NK-92 (cell line): ENCODE data around the gene GNS.
"Not testable (repeated sequence)": the region's sequence is repeated elsewhere in the genome, so short reads cannot be mapped to it uniquely, and the experiment has no call there.

Experiments used
- DNase-seq: peaks from one replicate; lab custom pipeline; 2025; ENCODE audit not compliant: unreplicated experiment; lab: John Stamatoyannopoulos, UW

The GNS gene

GRCh38 chr12:64759035-64759894 is at the start of gene GNS:
Gene GNS, minus strand, starts transcription at chr12:64759406. Its CDS starts 130 bp downstream, at chr12:64759276.
- peak; percentile 55 for DNase-seq

GRCh38 chr12:64808110-64808509 is 48.9 kb upstream of the GNS start:
- no peak for DNase-seq

DNA sequence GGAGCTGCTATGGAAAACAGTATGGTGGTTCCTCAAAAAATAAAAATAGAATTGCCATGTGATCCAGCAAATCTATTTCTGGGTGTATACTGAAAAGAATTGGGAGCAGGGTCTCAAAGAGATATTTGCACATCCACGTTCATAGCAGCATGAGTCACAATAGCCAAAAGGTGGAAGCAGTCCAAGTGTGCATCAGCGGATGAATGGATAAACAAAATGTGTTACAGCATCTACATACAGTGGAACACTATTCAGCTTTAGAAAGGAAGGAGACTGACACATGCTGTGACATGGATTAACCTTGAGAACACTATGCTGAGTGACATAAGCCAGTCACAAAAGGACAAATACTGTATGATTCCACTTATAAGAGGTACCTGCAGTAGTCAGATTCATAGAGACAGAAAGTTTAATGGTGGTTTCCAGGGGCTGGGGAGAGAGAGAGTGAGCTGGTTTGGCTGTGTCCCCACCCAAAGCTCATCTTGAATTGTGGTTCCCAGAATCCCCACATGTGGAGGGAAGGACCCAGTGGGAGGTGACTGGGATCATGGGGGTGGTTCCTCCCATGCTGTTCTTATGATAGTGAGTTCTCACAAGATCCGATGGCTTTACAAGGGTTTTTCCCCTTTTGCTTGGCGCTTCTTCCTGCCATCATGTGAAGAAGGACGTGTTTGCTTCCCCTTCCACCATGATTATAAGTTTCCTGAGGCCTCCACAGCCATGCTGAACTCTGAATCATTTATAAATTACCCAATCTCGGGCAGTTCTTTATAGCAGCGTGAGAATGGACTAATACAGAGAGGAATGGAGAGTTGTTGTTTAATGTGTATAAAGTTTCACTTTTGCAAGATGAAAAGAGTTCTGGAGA is 47.6 kb upstream of the GNS start:
- DNase-seq = no peak

DNA sequence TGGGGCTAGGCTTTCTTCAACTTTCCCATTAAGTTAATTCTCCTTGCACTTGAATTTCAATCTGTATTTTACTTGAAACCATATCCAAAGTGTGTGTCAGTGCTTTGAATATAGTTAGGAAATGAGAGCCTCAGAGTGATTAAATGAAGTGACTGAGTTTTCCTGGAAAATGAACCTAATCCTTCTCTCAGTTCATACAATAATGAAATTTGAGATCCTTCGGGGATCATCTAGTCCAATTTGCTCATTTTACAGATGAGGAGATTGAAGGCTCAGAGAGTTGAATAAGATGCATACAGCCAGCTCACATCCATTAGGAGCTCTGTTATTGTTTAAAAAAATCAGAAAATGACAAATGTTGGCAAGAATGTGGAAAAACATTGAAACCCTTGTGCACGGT is 47.0 kb upstream of the GNS start:
- no peak for DNase-seq

DNA sequence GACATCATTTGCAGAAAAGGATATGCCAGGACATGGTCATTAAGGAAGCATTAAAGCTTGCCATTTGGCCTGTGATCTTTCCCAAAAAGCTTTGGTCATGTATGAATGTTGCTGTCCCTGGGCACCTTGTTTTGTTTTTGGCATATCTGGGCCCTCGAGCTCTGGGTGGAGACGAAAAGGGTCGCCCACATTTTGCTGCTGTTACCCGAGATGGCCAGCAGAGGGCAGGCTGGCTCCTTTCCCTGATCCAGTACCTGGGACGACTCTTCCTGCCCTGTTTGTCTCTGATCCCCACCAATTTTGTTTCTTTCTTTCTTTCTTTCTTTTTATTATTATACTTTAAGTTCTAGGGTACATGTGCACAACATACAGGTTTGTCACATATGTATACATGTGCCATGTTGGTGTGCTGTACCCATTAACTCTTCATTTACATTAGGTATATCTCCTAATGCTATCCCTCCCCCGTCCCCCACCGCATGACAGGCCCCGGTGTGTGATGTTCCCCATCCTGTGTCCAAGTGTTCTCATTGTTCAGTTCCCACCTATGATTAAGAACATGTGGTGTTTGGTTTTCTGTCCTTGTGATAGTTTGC is 43.1 kb upstream of the GNS start:
- DNase-seq = not testable (repeated sequence)

- no peak for DNase-seq
These were observed 42.2 kb upstream of the GNS start for GRCh38 chr12:64801381-64801780.

DNA sequence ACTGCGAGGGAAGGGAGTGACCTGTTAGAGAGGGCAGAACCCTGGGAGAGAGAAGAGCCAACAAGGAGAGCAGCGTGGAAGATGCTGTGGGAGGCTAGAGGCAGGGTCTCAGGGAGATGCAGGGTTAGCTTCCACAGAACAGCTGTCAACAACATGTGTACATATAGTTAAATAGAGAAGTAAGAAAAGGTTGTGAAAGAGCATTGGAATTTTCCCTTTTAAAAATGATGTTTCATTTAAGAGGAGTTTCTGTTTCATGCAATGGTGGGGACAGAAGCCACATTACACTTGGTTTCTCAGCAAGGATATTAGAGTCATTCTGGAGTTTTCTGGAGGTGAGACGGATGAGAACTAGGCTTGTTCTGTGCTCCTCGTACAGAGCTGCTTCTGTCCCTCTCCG is 41.4 kb upstream of the GNS start:
- DNase-seq = no peak

DNA sequence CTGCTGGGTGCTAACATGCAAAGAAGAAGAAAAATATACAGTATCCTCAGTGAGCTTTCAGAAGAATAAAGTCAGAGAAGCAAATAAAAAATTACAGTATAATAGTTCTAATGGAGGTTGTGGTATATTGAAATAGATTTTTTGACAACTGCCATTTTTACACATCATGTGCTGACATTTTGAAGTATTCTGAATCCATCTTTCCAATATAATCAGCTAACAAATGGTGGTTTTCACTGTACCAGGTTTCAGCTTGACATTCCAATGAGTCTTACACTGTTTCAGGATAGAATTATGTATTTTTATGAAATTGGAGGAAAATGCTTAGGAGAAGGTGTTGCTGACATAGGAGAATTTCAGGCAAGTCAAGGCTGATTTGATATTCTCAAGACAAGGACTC is 39.0 kb upstream of the GNS start:
- no peak for DNase-seq

DNA sequence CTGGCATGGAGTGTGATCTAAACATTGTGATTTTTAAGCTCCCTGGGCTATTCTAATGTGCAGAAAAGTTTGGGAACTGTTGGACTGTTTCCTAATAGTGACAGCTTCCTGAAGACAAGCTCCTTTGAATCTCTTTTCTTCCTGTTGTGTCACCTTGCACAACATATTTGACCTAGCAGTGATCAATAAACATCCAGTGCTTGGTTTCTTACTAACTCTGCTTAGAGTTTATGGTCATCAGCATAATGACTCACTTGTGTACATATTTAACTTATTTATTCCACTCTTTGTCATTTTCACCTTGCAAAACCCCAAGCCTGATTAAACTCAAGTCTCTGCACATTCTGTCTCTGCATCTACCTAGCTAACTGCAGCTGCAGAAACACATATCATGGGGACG is 38.0 kb upstream of the GNS start:
- no peak for DNase-seq

- no peak for DNase-seq
These were observed 37.1 kb upstream of the GNS start for GRCh38 chr12:64796205-64796845.

GRCh38 chr12:64794305-64794704 is 35.1 kb upstream of the GNS start:
- DNase-seq = no peak

DNA sequence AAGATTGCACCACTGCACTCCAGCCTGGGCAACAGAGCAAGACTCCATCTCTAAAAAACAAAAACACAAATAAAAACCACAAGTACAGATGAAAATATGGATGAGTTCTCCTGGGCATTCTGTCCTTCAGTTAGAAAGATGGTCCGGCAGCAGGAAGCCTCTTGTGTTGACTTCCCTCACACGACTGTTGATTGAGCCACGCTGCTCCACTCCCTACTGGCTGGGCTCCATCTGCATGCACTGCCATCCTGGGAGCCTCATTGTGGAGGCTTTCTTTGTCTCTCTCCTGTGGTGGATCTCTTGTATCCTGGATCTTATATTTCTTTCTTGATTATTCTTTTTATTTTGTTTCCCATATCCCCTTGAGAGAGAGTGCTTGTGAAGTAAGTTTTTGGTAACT is 34.4 kb upstream of the GNS start:
- DNase-seq = no peak

DNA sequence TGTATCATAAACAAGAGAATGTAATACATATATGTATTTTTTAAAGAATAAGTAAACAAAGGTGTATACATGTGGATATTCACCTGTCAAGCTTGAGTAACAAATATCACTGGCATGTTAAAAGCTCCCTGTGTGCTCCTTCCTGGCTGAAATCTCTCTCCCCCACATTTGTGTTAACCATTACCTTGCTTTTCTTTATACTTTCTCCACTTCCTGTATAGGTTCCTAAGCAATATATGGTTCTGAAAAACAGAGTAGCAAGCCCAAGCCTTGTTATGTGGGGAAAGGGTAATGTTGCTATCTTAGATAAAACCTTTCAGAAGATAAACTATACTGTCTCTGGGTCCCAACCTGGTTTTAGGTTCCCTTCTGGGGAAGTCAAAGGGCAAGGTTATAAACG is 32.9 kb upstream of the GNS start:
- no peak for DNase-seq

DNA sequence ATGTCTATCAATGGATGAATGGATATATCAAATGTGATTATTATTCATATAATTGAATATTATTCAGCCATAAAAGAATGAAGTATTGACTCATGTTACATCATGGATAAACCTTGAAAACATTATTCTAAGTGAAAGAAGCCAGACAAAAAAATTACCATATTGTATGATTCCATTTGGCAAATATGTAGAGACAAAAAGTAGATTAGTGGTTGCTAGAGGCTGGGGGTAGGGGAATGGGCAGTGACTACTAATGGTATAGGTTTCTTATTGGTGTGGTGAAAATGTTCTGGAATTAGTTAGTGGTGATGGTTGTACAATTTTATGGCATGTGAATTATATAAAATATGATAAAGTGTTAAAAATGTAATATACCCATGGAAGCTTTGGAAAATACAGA is 31.8 kb upstream of the GNS start:
- no peak for DNase-seq

DNA sequence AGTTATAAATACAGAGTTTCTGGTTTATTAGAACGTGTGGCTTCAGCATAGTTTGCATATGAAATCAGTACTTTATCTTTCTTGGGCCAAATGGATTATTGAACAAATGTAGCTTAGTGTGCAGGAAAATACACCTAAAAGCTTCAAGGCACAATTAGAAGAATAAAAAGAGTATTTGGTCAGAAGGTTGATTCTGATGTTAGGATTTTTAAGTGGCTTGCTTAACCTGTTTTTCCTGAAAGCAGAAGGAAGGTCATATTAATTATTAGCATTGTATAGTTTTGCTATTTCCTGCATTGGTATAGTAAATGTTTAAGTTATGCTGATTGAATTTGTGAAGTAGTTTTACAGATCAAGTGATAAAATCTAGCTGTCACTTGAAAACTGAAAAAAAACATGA is 31.0 kb upstream of the GNS start:
- no peak for DNase-seq

DNA sequence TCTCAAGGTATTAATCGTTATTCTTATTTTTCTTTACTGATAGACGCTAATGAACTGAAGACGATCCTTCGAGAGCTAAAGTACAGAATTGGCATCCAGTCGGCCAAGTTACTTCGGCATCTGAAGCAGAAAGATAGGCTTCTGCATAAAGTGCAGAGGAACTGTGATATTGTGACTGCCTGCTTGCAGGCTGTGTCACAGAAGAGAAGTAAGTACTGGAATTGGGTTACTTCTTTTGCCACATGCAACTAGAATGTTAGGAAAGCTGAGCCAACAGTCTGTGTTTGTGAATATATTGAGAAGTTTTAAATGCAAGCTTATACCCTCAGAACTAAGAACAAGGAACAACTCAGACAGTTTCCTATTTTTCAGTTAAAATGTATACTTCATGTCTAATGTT is 26.6 kb upstream of the GNS start:
- DNase-seq = no peak

DNA sequence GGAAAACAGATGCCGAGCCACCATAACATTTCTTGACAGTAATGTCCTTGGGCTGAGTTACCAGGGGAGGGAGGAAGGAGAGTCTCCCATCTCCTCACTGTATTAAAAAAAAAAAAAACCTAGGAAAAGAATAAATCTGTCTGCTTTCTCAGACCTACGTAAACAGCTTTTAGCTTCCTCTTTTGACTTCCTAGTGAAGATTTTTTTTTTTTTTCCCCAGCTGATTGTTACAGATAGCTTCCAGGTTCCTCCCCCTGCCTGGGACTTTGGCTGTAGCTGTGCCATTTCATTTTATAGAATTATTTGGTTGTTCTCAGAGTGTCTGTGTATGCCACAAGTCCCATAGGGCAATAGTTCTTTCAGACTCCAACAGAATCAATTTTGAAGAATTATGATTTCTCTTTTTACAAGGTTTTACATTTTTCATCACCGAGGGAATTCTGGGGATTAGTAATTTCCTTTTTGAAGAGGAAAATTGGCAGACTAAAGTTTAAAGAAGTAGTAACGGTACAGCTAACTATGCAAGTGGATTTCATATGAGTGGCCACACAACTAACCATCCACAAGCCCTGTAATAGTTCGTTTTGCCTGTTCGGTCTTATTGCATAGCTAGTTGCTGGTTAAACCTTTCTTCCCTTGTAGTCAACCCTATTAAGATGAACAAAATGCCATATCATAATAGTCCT is 23.1 kb upstream of the GNS start:
- no peak for DNase-seq

DNA sequence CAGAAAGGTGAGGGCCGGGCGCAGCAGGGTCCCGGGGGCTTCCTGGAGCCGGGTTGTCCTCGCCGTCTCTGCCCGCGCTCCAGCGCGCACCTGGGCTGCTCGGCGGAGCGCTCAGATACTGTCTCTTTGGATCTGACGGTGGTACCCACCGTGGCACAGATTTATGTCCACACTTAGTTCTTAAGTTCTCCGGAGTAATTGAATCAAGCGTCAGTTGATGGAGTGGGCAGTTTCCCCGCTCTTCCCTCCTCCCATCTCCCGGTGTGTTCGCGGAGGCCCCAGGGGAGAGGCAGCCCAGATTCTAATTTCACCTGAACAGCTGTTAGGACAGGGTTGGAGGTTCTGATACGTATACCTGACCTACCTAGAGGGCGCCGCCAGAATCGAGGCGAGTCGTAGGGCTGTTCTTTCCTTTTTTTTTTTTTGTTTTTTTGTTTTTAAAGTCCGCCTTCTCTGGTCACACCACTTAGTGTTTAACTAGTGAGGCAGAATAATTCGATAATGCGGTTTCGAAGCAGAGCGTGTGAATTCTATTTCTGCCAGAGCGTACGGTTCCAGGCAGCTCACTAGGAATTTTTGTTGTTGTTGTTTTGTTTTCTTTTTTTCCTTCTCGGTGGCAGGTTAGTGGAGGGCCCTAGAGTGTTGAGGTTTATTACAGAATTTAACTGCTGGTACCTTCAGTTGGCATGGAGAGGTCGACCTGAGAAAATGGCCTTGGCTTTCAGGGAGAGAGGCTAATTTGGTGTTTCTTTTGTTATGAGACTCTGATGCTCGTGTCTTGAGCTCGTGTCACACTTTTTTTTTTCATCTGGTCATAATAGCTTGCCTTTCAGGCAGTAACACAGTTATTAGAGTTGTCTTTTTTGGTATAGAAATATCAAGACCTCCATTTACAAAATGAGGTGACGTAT is 22.3 kb upstream of the GNS start:
- DNase-seq = no peak

GRCh38 chr12:64780531-64781279 is 21.5 kb upstream of the GNS start:
- DNase-seq = no peak
